ENCODE data around the gene FAM89B.
A peak's percentile ranks its signal among the peaks of the same experiment; 100 is the strongest.

The FAM89B gene

GRCh38 chr11:65583589-65583988, 11.3 kb downstream of the FAM89B start:
- Histone ChIP-seq H3K9me3 (ENCODE audit: control insufficient read depth, insufficient read depth, low read length) (no peaks in the 10 kb centered on the region), H3K4me3 (ENCODE audit: low read depth, low read length) (no peak overlapping the region), H3K36me3 (ENCODE audit: control insufficient read depth, insufficient read depth, low read length) (no peaks in the 10 kb centered on the region), H3K27me3 (ENCODE audit: control insufficient read depth, insufficient read depth, low read length) (peaks cover 59% of the 10 kb centered on the region), H3K9ac (ENCODE audit: low read depth, low read length) (no peak overlapping the region), H3K4me1 (ENCODE audit: control insufficient read depth, insufficient read depth, low read length) (peaks cover 7% of the 10 kb centered on the region)

GRCh38 chr11:65584106-65584505, 11.8 kb downstream of the FAM89B start:
- no peaks in the 10 kb centered on the region for H3K9me3 ChIP-seq (ENCODE audit: control insufficient read depth, insufficient read depth, low read length)
- no peaks in the 10 kb centered on the region for H3K36me3 ChIP-seq (ENCODE audit: control insufficient read depth, insufficient read depth, low read length)
- H3K27me3 ChIP-seq (ENCODE audit: control insufficient read depth, insufficient read depth, low read length) = peaks cover 57% of the 10 kb centered on the region
- H3K9ac ChIP-seq (ENCODE audit: low read depth, low read length) = no peak overlapping the region
- H3K4me1 ChIP-seq (ENCODE audit: control insufficient read depth, insufficient read depth, low read length) = peaks cover 7% of the 10 kb centered on the region
- H3K4me3 ChIP-seq (ENCODE audit: low read depth, low read length) = peak overlapping the region; percentile 54

- H3K4me1 ChIP-seq (ENCODE audit: control insufficient read depth, insufficient read depth, low read length) = peaks cover 7% of the 10 kb centered on the region
- H3K9ac ChIP-seq (ENCODE audit: low read depth, low read length) = no peak overlapping the region
- peak overlapping the region; percentile 54 for H3K4me3 ChIP-seq (ENCODE audit: low read depth, low read length)
- H3K9me3 ChIP-seq (ENCODE audit: control insufficient read depth, insufficient read depth, low read length) = no peaks in the 10 kb centered on the region
- peaks cover 54% of the 10 kb centered on the region for H3K27me3 ChIP-seq (ENCODE audit: control insufficient read depth, insufficient read depth, low read length)
- H3K36me3 ChIP-seq (ENCODE audit: control insufficient read depth, insufficient read depth, low read length) = no peaks in the 10 kb centered on the region
Observed at GRCh38 chr11:65584723-65585171, 12.4 kb downstream of the FAM89B start.

GRCh38 chr11:65585396-65586246, 13.3 kb downstream of the FAM89B start:
- Histone ChIP-seq H3K27me3 (ENCODE audit: control insufficient read depth, insufficient read depth, low read length) (peaks cover 58% of the 10 kb centered on the region), H3K9me3 (ENCODE audit: control insufficient read depth, insufficient read depth, low read length) (no peaks in the 10 kb centered on the region), H3K4me1 (ENCODE audit: control insufficient read depth, insufficient read depth, low read length) (peaks cover 7% of the 10 kb centered on the region), H3K4me3 (ENCODE audit: low read depth, low read length) (no peak overlapping the region), H3K36me3 (ENCODE audit: control insufficient read depth, insufficient read depth, low read length) (no peaks in the 10 kb centered on the region), H3K9ac (ENCODE audit: low read depth, low read length) (no peak overlapping the region)

GRCh38 chr11:65586247-65586630, 13.9 kb downstream of the FAM89B start:
- no peaks in the 10 kb centered on the region for H3K9me3 ChIP-seq (ENCODE audit: control insufficient read depth, insufficient read depth, low read length)
- H3K9ac ChIP-seq (ENCODE audit: low read depth, low read length) = no peak overlapping the region
- no peaks in the 10 kb centered on the region for H3K36me3 ChIP-seq (ENCODE audit: control insufficient read depth, insufficient read depth, low read length)
- H3K27me3 ChIP-seq (ENCODE audit: control insufficient read depth, insufficient read depth, low read length) = peaks cover 62% of the 10 kb centered on the region
- H3K4me1 ChIP-seq (ENCODE audit: control insufficient read depth, insufficient read depth, low read length) = peaks cover 7% of the 10 kb centered on the region
- no peak overlapping the region for H3K4me3 ChIP-seq (ENCODE audit: low read depth, low read length)

- Histone ChIP-seq H3K9ac (ENCODE audit: low read depth, low read length) (no peak overlapping the region), H3K27me3 (ENCODE audit: control insufficient read depth, insufficient read depth, low read length) (peaks cover 63% of the 10 kb centered on the region), H3K4me1 (ENCODE audit: control insufficient read depth, insufficient read depth, low read length) (peaks cover 7% of the 10 kb centered on the region)
Observed at GRCh38 chr11:65586676-65587075, 14.3 kb downstream of the FAM89B start.

GRCh38 chr11:65588199-65589054, 16.1 kb downstream of the FAM89B start:
- H3K4me3 ChIP-seq (ENCODE audit: low read depth, low read length) = no peak overlapping the region
- peaks cover 7% of the 10 kb centered on the region for H3K4me1 ChIP-seq (ENCODE audit: control insufficient read depth, insufficient read depth, low read length)
- no peaks in the 10 kb centered on the region for H3K36me3 ChIP-seq (ENCODE audit: control insufficient read depth, insufficient read depth, low read length)
- H3K9ac ChIP-seq (ENCODE audit: low read depth, low read length) = no peak overlapping the region
- H3K27me3 ChIP-seq (ENCODE audit: control insufficient read depth, insufficient read depth, low read length) = peaks cover 57% of the 10 kb centered on the region
- H3K9me3 ChIP-seq (ENCODE audit: control insufficient read depth, insufficient read depth, low read length) = no peaks in the 10 kb centered on the region

More at GRCh38 chr11:65586676-65587075, 14.3 kb downstream of the FAM89B start:
- no peaks in the 10 kb centered on the region for H3K36me3 ChIP-seq (ENCODE audit: control insufficient read depth, insufficient read depth, low read length)
- no peaks in the 10 kb centered on the region for H3K9me3 ChIP-seq (ENCODE audit: control insufficient read depth, insufficient read depth, low read length)
- no peak overlapping the region for H3K4me3 ChIP-seq (ENCODE audit: low read depth, low read length)

GRCh38 chr11:65589444-65590239, 17.3 kb downstream of the FAM89B start:
- peaks cover 50% of the 10 kb centered on the region for H3K27me3 ChIP-seq (ENCODE audit: control insufficient read depth, insufficient read depth, low read length)
- no peak overlapping the region for H3K9ac ChIP-seq (ENCODE audit: low read depth, low read length)
- H3K36me3 ChIP-seq (ENCODE audit: control insufficient read depth, insufficient read depth, low read length) = no peaks in the 10 kb centered on the region
- H3K4me3 ChIP-seq (ENCODE audit: low read depth, low read length) = no peak overlapping the region
- no peaks in the 10 kb centered on the region for H3K9me3 ChIP-seq (ENCODE audit: control insufficient read depth, insufficient read depth, low read length)
- H3K4me1 ChIP-seq (ENCODE audit: control insufficient read depth, insufficient read depth, low read length) = peaks cover 7% of the 10 kb centered on the region

- Histone ChIP-seq H3K9me3 (ENCODE audit: control insufficient read depth, insufficient read depth, low read length) (no peaks in the 10 kb centered on the region), H3K4me1 (ENCODE audit: control insufficient read depth, insufficient read depth, low read length) (peaks cover 7% of the 10 kb centered on the region), H3K4me3 (ENCODE audit: low read depth, low read length) (no peak overlapping the region), H3K27me3 (ENCODE audit: control insufficient read depth, insufficient read depth, low read length) (peaks cover 46% of the 10 kb centered on the region), H3K36me3 (ENCODE audit: control insufficient read depth, insufficient read depth, low read length) (no peaks in the 10 kb centered on the region), H3K9ac (ENCODE audit: low read depth, low read length) (no peak overlapping the region)
Observed at GRCh38 chr11:65590240-65590738, 18.0 kb downstream of the FAM89B start.

- Histone ChIP-seq H3K9ac (ENCODE audit: low read depth, low read length) (no peak overlapping the region), H3K9me3 (ENCODE audit: control insufficient read depth, insufficient read depth, low read length) (no peaks in the 10 kb centered on the region), H3K4me3 (ENCODE audit: low read depth, low read length) (peak overlapping the region; percentile 63), H3K36me3 (ENCODE audit: control insufficient read depth, insufficient read depth, low read length) (no peaks in the 10 kb centered on the region), H3K27me3 (ENCODE audit: control insufficient read depth, insufficient read depth, low read length) (peaks cover 31% of the 10 kb centered on the region), H3K4me1 (ENCODE audit: control insufficient read depth, insufficient read depth, low read length) (peaks cover 5% of the 10 kb centered on the region)
Observed at GRCh38 chr11:65591939-65592857, 19.9 kb downstream of the FAM89B start.

All from iPS-15b (cell line).